CD4-positive, alpha-beta T cell treated with Interferon gamma for 1 hour (primary cell): ENCODE measurements around the gene DAPK1.

Source experiments
- DNase-seq: peaks from one replicate; pipeline ENCODE4 v3.0.0-alpha.2; 2020

DAPK1 gene

DNA sequence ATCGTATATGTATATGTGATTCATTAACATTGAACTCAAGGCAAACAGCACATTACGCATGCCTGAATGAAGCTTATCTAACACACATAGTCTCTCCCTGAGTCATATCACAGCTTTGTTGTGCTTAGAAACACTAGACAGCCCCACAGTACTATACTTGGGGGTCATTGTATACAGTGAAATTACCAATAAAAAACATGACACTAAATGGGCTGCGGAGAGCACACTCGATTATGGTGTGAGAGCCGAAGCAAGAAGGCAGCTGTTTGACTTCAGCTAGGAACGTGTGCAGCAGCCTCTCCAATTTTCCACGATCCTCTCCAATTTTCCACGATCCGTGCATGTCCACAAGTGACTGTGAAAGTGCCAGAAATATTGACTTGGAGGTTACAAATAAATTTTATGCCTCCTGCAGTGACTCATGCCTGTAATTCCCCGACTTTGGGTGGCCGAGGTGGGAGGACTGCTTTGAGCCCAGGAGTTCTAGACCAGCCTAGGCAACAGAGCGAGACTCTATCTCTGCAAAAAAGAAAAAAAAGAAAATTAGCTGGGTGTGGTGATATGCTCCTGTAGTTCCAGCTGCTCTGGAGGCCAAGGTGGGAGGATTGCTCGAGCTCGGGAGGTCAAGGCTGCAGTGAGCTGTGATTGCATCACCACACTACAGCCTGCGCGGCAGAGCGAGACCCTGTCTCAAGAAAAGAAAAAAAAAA, 102.4 kb downstream of the DAPK1 start:
- DNase-seq, result no peak

DNA sequence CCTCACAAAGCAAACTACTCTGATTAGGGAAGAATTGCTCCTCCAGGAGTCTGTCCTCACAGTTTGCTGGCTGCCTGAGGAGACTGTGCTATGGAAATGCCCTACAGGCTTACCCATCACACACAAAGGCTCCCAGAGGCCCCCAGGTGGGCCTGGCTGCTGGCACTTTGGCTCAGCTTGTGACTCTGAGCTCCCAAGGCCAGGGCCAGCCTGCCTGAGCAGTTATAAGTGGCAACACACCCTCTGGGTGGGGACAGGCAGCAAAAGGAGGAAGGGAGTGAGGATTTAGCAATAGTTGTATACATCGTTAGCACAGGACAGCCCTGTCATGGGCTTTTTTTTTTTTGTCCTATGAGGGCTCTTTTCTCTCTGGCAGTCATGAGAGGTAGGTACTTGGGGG, 103.5 kb downstream of the DAPK1 start:
- DNase-seq, result peak; percentile 28

DNA sequence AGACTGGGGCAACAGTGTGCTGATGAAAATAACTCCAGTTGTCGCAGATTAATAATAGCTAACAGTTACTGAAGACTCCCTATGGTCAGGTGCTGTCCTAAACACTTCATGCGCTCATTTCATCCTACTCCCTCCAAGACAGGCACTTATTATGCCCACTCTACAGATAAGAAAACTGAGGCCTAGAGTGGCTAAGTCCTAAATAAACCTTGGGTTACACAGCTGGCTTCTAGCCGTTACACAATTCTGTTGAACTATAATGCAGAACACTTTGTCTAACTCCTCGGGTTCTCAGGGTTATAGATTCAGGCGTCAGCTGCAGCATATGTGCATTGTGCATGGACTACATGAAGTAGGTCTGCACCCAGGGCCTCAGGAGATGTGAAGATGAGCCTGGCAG, 103.9 kb downstream of the DAPK1 start:
- DNase-seq, result no peak

DNA sequence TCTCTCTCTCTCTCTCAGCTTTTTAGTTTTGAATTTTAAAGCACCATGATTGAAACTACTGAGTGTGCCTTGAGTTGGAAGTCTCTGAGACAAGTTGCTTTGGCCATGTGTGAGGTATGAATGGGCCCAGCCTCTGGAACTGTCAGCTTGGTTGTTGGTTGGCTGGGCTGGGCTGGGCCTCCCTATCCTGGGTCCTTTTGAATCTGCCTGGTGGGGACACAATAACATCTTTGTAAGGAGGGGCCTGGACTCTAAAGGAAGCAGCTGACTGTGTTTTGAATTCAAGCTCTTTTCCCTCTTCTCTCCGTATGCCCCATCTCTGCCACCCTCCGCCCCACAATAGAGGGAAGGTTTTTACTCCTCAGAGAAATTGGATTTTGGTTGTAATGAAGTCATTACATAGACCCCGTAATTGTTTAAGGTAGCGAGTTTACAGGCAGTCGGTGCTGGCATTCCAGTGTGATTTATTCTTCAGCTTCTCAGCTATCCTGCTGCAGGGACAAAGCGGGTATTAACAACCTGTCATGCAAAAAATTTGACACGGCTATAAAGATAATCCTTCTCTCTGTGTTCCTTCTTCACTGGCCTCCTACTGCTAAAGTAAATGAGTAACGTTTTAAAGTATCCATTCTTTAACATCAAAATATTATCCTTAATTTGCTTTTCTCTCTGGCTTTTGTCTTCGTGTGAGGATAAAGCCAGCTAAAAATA, 105.4 kb downstream of the DAPK1 start:
- no peak for DNase-seq

DNA sequence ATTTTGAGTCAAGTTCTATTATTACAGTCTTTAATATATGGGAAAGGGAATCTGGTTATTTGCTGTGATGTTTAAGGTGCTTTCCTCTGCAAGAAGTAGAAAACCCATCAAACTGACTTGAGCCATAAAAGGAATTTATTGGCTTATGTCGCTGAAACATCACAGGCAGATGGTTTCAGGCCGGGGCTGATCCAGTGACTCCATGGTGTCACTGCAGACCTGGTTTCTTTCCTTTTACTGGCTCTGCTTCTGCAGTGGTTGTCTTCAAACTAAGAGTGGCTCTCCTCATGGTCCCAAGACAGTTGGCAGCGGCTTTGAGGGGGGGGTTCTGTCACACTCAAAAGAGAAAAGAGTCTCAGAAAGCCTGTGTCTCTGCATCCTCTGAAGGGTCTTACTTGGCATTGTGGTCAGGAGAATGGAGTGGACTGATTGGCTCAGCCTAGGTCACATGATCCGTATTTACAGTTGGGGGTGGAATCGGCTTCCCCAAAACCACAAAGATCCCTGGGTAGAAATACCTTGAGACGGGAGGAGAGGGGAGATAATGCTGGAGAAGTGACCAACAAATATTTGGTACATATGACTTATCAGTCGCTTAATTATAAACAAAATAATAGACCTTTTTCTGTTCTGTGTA, 106.3 kb downstream of the DAPK1 start:
- no peak for DNase-seq

DNA sequence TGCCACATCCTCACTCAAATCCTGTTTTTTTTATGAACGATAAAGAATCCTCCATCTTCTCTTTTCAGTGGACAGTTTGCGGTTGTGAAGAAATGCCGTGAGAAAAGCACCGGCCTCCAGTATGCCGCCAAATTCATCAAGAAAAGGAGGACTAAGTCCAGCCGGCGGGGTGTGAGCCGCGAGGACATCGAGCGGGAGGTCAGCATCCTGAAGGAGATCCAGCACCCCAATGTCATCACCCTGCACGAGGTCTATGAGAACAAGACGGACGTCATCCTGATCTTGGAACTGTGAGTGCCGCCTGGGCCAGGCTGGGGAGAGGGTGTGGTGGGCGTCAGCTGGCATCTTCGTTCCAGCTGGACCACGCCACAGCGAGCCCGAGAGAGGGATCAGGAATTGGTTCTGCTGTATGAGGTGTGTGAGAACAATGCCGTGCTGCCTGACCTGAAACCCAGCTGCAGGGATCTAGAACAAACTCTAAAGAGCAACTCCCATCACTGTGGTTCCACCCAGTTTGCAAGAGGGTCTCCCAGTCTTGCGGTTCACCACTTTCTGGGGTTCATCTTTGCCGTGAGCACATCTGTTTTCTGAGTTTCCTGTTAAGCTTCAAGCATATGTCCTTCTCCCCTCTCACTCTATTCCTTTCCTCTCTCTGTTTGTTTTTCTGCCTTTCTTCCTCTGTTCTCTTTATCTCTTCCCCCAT, 107.4 kb downstream of the DAPK1 start:
- no peak for DNase-seq

DNA sequence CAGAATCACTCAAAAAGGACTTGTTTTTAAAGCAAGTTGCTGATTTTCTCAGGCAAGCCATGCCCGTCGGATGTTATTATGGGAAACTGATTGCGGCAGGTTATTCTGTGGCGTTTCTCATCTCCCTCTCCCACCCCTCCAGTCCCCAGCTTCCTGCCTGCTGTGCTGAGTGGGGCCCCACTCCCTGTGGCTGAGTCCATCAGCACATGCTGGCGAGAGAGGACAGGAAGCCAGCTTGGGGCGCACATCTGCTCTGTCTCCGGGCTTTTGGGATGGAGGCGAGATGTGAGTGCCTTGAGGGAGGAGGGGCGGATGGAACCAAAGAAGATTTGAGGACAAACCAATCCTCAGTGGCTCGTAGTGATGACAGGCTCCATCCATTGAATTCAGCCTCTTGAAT, 108.0 kb downstream of the DAPK1 start:
- DNase-seq, result no peak

DNA sequence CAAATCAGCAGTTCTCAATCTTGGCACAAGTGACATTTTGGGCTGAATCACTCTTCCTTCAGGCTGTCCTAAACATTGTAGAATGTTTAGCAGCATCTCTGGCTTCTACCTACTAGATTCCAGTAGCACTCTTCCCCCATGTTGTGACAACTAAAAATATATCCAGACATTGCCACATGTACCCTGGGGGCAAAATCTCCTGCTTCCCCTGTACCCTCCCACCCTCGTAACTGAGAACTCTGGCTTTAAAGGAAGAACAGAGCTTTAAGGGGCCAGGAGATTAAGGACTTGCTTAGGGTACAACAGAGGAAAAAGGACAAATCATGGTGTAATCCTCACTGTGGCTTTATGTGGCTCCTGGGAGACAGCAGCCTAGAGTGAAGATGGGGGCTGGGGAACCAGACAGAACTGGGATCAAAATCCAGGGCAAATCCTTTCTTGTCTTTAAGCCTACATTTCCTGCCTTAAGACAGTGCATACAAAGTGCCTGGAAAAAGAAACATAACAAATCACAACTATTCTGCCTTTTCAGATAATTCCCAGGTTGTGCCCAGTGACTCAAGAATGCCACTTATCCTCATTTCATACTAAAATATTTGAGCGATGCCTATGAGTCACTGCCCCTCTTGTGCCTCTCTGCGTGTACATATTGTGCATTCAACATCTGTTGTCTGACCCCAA, 109.3 kb downstream of the DAPK1 start:
- DNase-seq, result no peak

DNA sequence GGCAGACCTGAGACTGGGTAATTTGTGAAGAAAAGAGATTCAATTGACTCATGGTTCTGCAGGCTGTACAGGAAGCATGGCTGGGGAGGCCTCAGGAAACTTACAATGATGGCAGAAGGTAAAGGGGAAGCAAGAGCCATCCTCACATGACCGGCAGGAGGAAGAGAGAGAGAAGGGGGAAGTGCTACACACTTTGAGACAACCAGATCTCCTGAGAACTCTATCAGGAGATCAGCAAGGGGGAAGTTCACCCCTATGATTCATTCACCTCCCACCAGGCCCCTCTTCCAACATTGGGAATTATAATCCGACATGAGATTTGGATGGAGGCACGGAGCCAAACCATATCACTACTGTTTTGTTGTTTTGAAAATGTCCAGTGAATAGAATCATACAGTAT, 110.2 kb downstream of the DAPK1 start:
- DNase-seq, result peak; percentile 30

DNA sequence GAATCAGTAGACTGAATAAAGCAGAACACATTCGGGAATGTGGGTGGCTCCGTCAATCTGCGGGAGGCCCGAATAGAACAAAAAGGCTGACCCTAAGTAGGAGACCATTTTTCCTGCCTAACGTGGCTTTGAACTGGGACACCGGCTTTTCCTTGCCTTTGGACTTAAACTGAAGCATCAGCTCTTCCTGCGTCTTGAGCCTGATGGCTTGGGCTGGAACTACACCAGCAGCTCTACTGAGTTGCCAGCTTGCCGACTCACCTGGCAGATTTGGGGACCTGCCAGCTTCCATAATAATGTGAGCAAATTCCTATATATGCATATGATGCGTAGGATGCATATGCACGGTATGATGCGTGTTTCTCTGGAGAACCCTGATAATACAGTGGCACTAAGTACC, 111.3 kb downstream of the DAPK1 start:
- no peak for DNase-seq

DNA sequence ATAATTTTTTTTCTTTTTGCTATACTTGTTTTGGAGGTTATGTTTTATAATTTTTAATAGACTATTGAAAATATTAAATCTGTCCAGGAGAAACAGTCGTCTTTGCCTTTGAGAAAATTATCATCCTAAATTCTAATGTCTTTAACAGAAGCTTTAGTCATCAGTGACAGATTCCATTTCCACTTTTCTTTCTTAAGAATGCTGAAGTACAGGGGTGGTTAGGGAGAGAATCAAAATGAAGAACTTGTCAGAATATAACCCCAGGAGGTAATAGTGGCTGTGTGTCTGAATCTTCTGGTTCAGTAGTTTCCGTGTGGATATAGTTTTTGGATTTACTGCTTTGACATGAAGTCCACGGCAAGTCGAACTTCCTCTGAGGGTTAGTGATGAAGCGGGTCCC, 111.8 kb downstream of the DAPK1 start:
- DNase-seq, result no peak

DNA sequence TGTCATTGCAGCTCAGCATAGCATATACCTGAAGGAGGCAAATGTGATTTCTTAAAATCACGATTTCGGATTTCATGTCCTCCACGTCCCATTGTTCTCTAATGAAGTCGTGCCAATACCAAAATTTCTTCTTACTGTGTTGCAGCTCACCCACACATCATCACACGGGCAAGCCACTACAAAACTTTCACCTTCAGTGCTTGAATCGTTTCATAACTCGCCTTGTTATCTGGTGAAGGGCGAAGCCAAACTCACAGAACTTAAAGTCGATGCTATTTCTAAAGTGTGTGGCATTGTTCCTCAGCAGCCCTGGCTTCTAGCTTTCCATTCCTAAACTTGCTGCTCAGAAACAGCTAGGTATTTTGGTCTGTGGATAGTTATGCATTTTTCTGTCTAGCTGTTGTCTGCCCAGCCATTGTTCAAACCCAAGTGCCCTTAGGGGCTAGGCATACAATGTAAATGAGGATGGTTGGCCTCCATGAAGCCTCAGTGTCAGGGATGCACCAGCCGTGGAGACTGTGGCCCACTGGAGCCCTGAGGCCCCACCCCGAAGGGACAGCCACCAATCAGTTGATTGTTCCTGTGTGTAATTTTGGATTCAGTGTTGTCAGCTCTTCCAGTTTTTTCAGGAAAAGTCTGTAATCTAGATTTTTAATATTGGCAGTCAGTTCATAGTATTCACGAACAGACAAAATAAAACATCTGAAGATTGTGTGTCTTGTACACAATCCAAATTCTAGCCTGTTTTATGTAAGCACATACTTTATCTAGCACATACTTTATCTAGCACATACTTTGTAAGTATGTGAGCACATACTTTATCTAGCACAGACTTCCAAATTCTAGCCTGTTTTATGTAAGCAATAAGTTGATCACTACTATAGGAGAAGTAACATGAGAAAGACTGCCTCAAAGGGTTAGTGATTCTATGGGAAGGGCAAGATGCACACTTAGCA, 112.8 kb downstream of the DAPK1 start:
- no peak for DNase-seq

DNA sequence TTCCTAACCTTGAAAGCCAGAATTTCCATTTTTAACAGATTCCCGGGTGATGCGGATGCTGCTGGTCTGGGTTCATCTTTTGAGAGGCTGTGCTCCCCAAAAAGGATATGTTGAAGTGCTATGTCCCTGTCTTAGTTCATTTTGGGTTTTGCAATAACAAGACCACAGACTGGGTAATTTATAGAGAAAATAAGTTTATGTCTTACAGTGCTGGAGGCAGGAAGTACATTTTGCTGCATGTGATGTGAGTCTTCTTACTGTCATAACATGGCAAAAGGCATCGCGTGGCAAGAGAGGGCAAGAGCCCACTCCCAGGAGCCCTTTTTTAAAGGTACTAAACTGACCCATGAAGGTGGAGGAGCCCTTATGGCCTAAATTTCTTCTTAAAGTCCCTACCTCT, 114.1 kb downstream of the DAPK1 start:
- DNase-seq, result no peak

DNA sequence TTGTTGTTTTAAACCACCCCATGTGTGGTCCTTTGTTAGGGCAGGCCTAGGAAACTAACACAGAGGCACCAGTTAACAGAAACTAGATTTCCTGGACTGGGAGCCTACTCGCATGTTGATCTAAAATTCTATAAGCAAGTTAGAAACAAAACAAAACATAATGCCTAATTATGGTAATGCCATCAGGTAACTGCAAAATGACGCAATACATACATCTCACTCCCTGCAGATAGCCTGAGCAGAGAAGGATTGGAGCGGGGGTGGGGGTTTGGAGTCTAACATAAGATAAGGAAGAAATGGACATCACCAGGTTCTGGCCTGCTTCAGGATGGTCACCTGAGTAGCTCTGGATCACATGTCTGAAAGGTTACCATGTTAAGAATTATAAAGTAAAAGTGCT, 114.9 kb downstream of the DAPK1 start:
- DNase-seq, result no peak

DNA sequence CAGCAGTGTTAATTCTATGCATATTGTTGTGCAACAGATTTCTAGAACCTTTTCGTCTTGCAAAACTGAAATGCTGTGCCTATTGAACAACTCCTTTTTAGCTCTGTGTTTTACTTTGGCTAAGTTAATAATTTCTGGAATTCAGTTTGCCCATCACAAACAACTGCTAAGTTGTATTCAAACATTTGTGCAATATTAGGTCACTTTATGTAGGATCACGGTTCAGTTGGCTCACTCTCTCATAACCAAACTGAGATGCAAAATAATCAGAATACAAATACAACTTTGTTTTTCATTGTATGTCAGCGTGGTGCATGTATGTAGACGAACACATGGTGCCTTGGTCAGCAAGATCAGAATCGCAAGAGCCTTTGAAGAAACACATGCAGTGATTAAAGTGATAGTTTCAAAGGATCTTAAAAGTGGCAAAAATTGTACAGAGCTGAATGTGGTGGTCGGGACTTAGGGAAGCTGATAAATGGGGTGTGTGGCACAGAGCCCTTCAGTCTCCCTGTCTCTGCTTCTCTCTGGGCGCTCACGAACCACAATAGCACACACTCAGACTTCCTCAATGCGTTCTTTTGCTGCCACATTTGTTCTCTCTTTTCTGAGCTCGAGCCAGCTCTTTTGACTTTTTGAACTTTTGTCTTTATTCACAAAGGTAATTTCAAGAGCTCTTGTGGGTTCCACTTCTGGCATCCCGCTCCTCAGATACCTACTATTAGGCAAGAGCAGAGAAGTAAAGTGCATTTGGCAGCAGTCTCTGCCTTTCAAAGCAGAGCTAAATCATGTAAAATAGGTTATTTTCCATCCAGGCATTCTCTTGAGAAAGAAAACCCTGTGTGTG, 115.8 kb downstream of the DAPK1 start:
- DNase-seq, result no peak

DNA sequence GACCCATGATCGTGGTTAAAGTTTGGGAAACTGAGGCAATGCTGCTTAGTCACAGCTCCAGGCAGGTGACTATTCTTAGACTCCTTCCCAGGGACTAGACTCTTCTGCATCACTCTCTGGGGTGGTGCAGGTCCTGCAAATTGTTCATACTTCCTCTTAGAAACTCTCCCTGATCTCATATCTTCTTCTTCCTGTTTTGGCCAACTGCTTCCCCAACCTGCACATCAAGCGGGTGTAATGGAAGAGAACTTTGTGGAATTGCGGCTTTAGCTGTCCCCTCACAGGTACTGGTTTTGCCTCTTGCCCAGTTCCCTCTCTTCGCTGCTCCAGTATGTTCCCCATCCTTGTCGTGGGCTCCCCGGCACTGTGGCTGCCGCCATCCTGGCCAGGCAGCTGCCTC, 116.7 kb downstream of the DAPK1 start:
- DNase-seq, result no peak

DNA sequence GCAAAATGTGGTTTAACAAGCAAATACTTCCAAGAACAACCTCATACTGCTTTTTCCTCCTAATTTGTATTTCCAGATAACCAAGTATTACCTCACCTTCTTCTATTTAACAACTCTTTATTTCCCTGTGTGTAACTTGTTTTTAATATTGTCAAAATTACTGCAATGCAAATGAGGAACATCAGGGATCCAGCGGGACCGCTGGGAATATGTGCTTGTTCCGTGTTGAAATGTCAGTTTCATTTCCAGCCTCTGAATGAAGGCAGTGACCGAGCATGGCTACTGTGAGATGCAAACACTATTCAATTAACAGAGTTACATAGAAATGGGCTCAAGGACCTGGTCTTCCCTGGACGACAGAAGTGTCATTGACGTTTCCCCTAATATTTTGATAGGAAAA, 117.5 kb downstream of the DAPK1 start:
- no peak for DNase-seq

DNA sequence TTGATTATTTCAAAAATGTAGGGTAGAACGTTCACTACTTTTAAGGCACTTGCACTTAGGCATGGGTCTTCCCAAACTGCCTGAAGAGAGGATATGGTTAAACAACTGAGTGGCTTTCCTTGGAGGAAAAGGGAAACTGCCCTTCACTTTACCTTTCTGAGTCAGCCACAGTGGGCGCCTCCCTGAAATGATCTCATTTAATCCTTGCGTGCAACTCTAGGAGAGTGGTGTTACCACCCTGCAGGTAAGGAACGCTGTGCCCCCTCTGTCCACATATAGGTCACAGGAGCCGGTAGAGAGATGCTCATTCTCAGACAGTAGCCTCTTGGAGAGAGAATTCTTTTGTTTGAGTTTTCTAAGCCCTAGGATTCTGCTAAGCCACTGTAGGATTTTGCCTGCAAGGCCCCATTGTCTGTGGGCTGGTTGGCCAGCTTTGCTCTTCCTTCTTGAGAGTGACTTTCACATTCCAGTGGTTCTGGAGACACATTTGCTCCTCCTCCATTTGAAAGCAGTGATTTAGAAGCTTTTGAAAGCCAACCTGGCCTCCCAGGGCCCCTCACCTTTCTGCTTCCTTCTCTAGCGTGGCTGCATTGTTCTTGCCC, 118.0 kb downstream of the DAPK1 start:
- no peak for DNase-seq

DNA sequence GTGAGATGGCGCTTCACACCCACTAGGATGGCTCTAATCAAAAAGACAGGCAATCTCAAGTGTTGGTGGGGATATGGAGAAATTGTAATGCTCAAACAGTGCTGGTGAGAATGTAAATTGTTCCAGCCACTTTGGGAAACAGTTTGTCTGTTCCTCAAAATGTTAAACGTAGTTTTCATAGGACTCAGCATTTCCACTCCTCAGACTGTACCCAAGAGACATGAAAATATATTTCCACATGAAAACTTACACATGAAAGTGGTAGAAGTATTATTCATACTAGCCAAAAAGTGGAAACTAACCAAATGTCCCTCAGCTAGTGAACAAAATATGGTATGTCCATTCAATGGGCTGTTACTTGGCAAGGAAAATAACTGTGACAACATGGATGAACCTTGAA, 120.6 kb downstream of the DAPK1 start:
- DNase-seq, result no peak

DNA sequence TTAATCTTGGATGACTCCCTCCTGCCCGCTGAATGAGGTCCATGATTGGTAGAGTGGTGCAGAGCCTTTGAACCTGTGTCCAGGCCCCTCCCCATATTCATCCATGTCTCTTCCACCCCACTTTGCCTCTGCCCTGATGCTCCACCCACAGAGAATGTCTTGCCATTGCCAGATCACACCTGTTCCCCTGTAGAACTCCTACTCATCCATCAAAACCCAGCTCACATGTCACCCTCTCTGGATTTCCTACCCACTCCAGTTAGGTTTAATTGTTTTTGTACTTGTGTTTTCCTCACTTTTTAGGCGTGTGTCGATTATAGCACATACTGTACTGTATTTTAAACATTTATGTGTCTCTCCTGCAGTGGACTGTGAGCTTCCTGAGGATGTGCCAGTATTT, 121.3 kb downstream of the DAPK1 start:
- DNase-seq, result no peak

DNA sequence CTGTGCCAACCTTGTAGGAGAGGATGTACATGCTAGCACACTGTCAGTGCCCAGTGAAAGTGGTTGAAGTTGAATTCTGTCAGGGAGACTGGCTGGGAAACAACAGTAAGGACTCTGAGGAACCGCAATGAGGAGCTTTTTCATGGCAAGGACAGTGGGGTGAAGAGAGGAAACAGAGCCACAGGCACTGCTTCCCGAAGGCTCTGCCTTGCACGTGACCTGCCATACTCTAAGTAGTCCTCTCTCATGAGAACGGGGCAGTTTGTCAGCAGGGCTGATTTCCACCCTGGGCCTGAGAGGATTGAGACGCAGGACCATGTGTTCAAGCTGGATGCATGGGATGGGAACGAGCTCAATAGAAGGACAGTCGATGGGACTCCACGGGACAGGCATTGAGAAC, 121.7 kb downstream of the DAPK1 start:
- DNase-seq, result no peak
